Neural progenitor cell (in vitro differentiated cells): ENCODE data around the gene AKAP6.

Experiments used
- EZH2 ChIP-seq: fragments of 200-600 bp; sonication (generic); IDR thresholded peaks from 2 replicates; pipeline ENCODE4 v1.6.1; 2017; ENCODE audit warnings: antibody characterized with exemption, mild to moderate bottlenecking, moderate library complexity
- EZH2phosphoT487 ChIP-seq: fragments of 200-600 bp; sonication (generic); IDR thresholded peaks from 2 replicates; pipeline ENCODE4 v1.6.1; 2017; ENCODE audit warnings: antibody characterized with exemption
- TF ChIP-seq, protein P1 (sequence below): fragments of 200-600 bp; sonication (generic); IDR thresholded peaks from 2 replicates; pipeline ENCODE4 v1.5.1; 2017; ENCODE audit warnings: antibody characterized with exemption, mild to moderate bottlenecking

DNA sequence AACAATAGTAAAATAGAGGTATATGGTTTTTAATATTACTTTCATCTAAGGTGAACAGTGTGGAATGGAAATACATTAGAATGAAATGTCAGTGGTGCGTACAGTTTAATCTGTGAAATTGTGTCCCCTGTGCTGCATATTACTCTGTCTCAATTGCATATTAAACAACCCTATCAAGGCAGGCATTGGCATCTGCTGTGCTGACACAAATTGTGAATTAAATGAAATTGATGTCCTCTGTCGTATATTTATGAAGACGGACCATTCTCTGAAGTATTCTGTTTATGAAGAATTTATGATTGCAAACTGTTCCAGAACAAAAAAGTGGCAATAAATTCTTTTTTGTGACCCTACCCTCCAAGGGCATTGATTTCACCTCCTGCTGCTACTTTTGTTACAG is 405.2 kb downstream of the AKAP6 start:
- TF ChIP-seq, protein P1, sequence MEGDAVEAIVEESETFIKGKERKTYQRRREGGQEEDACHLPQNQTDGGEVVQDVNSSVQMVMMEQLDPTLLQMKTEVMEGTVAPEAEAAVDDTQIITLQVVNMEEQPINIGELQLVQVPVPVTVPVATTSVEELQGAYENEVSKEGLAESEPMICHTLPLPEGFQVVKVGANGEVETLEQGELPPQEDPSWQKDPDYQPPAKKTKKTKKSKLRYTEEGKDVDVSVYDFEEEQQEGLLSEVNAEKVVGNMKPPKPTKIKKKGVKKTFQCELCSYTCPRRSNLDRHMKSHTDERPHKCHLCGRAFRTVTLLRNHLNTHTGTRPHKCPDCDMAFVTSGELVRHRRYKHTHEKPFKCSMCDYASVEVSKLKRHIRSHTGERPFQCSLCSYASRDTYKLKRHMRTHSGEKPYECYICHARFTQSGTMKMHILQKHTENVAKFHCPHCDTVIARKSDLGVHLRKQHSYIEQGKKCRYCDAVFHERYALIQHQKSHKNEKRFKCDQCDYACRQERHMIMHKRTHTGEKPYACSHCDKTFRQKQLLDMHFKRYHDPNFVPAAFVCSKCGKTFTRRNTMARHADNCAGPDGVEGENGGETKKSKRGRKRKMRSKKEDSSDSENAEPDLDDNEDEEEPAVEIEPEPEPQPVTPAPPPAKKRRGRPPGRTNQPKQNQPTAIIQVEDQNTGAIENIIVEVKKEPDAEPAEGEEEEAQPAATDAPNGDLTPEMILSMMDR = no peak
- TF ChIP-seq EZH2 (no peak), EZH2phosphoT487 (no peak)
